Globus pallidus (tissue), 1 donor: ENCODE measurements around the gene PGLYRP3.

ENCODE experiments used
- DNase-seq: peaks from one replicate; pipeline ENCODE4 v3.0.0-alpha.2; 2015; ENCODE audit warnings: low spot score

PGLYRP3 gene

GRCh38 chr1:153312570-153313186 is at the start of gene PGLYRP3:
Gene PGLYRP3, minus strand, starts transcription at chr1:153312952. Its CDS starts 2,287 bp downstream, at chr1:153310665.
- DNase-seq: no peak

GRCh38 chr1:153362187-153362775 is 49.5 kb upstream of the PGLYRP3 start:
- no peak for DNase-seq

GRCh38 chr1:153361480-153362109 is 48.8 kb upstream of the PGLYRP3 start:
- DNase-seq: no peak

GRCh38 chr1:153360592-153361479 is 48.1 kb upstream of the PGLYRP3 start:
- DNase-seq: no peak

GRCh38 chr1:153360190-153360589 is 47.4 kb upstream of the PGLYRP3 start:
- no peak for DNase-seq

GRCh38 chr1:153359241-153359640 is 46.5 kb upstream of the PGLYRP3 start:
- no peak for DNase-seq

- DNase-seq: no peak
These were observed 45.9 kb upstream of the PGLYRP3 start for GRCh38 chr1:153358691-153358975.

GRCh38 chr1:153357853-153358690 is 45.3 kb upstream of the PGLYRP3 start, which contains the start of gene S100A9:
Gene S100A9, plus strand, starts transcription at chr1:153357854. Its CDS starts 430 bp downstream, at chr1:153358284.
- DNase-seq: no peak

- no peak for DNase-seq
These were observed 44.5 kb upstream of the PGLYRP3 start for GRCh38 chr1:153357076-153357852.

- no peak for DNase-seq
These were observed 43.8 kb upstream of the PGLYRP3 start for GRCh38 chr1:153356392-153357075.

GRCh38 chr1:153355445-153356071 is 42.8 kb upstream of the PGLYRP3 start:
- no peak for DNase-seq

GRCh38 chr1:153354515-153355193 is 41.9 kb upstream of the PGLYRP3 start:
- DNase-seq: no peak

- DNase-seq: no peak
These were observed 40.6 kb upstream of the PGLYRP3 start for GRCh38 chr1:153353226-153353947.

- DNase-seq: peak; percentile 46
These were observed 39.8 kb upstream of the PGLYRP3 start for GRCh38 chr1:153352523-153352922.

GRCh38 chr1:153350321-153350957 is 37.7 kb upstream of the PGLYRP3 start:
- no peak for DNase-seq

GRCh38 chr1:153349363-153350320 is 36.9 kb upstream of the PGLYRP3 start:
- DNase-seq: no peak
